ENCODE data around the gene CLSTN2.

Gene CLSTN2

GRCh38 chr3:140298569-140299070, 363.6 kb downstream of the CLSTN2 start:
- TF ChIP-seq EZH2phosphoT487 (IDR thresholded peaks at IDR 0.05; ENCODE audit: borderline replicate concordance, low read length) (no peak), CTCF (IDR thresholded peaks at IDR 0.05; ENCODE audit: low read depth, low read length, poor library complexity, severe bottlenecking) (no peak)
- Histone ChIP-seq H3K27ac (ENCODE audit: low read depth, low read length) (no peak overlapping the region), H3F3A (ENCODE audit: control insufficient read depth, insufficient read depth) (no peaks in the 10 kb centered on the region), H3K9me3 (ENCODE audit: control insufficient read depth, insufficient read depth, low read length) (no peaks in the 10 kb centered on the region), H3K36me3 (ENCODE audit: control insufficient read depth, low read length) (no peaks in the 10 kb centered on the region), H3K9me2 (replicated peaks; ENCODE audit: control insufficient read depth, low read length) (no peaks in the 10 kb centered on the region), H3K27me3 (ENCODE audit: control insufficient read depth, low read length) (no peaks in the 10 kb centered on the region), H3K4me1 (ENCODE audit: control insufficient read depth, low read length) (no peaks in the 10 kb centered on the region), H3K79me2 (ENCODE audit: control insufficient read depth, low read length) (no peaks in the 10 kb centered on the region), H3K4me2 (ENCODE audit: low read length) (no peak overlapping the region), H3K4me3 (ENCODE audit: low read length) (no peak overlapping the region), H4K20me1 (ENCODE audit: control insufficient read depth, insufficient read depth, low read depth, low read length) (no peaks in the 10 kb centered on the region)

GRCh38 chr3:140303875-140304274, 368.9 kb downstream of the CLSTN2 start:
- Histone ChIP-seq H3K4me2 (ENCODE audit: low read length) (no peak overlapping the region), H3K36me3 (ENCODE audit: control insufficient read depth, low read length) (no peaks in the 10 kb centered on the region), H3K27ac (ENCODE audit: low read depth, low read length) (no peak overlapping the region), H3F3A (ENCODE audit: control insufficient read depth, insufficient read depth) (no peaks in the 10 kb centered on the region), H3K27me3 (ENCODE audit: control insufficient read depth, low read length) (no peaks in the 10 kb centered on the region), H3K4me1 (ENCODE audit: control insufficient read depth, low read length) (no peaks in the 10 kb centered on the region), H4K20me1 (ENCODE audit: control insufficient read depth, insufficient read depth, low read depth, low read length) (no peaks in the 10 kb centered on the region), H3K9me3 (ENCODE audit: control insufficient read depth, insufficient read depth, low read length) (no peaks in the 10 kb centered on the region), H3K79me2 (ENCODE audit: control insufficient read depth, low read length) (no peaks in the 10 kb centered on the region), H3K4me3 (ENCODE audit: low read length) (no peak overlapping the region), H3K9me2 (replicated peaks; ENCODE audit: control insufficient read depth, low read length) (no peaks in the 10 kb centered on the region)
- TF ChIP-seq CTCF (IDR thresholded peaks at IDR 0.05; ENCODE audit: low read depth, low read length, poor library complexity, severe bottlenecking) (no peak), EZH2phosphoT487 (IDR thresholded peaks at IDR 0.05; ENCODE audit: borderline replicate concordance, low read length) (no peak)

GRCh38 chr3:140308535-140308934, 373.6 kb downstream of the CLSTN2 start:
- no peak overlapping the region for H3K27ac ChIP-seq (ENCODE audit: low read depth, low read length)
- H3K36me3 ChIP-seq (ENCODE audit: control insufficient read depth, low read length) = no peaks in the 10 kb centered on the region
- no peak overlapping the region for H3K4me2 ChIP-seq (ENCODE audit: low read length)
- H3K9me2 ChIP-seq (replicated peaks; ENCODE audit: control insufficient read depth, low read length) = no peaks in the 10 kb centered on the region
- no peaks in the 10 kb centered on the region for H3K27me3 ChIP-seq (ENCODE audit: control insufficient read depth, low read length)
- H3K9me3 ChIP-seq (ENCODE audit: control insufficient read depth, insufficient read depth, low read length) = no peaks in the 10 kb centered on the region
- TF ChIP-seq CTCF (IDR thresholded peaks at IDR 0.05; ENCODE audit: low read depth, low read length, poor library complexity, severe bottlenecking) (no peak), EZH2phosphoT487 (IDR thresholded peaks at IDR 0.05; ENCODE audit: borderline replicate concordance, low read length) (no peak)
- no peaks in the 10 kb centered on the region for H4K20me1 ChIP-seq (ENCODE audit: control insufficient read depth, insufficient read depth, low read depth, low read length)
- H3F3A ChIP-seq (ENCODE audit: control insufficient read depth, insufficient read depth) = no peaks in the 10 kb centered on the region
- H3K79me2 ChIP-seq (ENCODE audit: control insufficient read depth, low read length) = no peaks in the 10 kb centered on the region
- H3K4me3 ChIP-seq (ENCODE audit: low read length) = no peak overlapping the region
- no peaks in the 10 kb centered on the region for H3K4me1 ChIP-seq (ENCODE audit: control insufficient read depth, low read length)

Measured in DOHH2 (cell line).